HG02623 (cell line): ENCODE measurements around the gene CCNJL.

Experiments
- ATAC-seq: cut with Tn5 transposase; IDR thresholded peaks from one replicate; pipeline ENCODE4 v1.9.1; 2021; ENCODE audit warnings: moderate library complexity; ENCODE audit not compliant: unreplicated experiment

The CCNJL gene

GRCh38 chr5:160230686-160231527, 81.5 kb downstream of the CCNJL start:
- no peak for ATAC-seq

DNA sequence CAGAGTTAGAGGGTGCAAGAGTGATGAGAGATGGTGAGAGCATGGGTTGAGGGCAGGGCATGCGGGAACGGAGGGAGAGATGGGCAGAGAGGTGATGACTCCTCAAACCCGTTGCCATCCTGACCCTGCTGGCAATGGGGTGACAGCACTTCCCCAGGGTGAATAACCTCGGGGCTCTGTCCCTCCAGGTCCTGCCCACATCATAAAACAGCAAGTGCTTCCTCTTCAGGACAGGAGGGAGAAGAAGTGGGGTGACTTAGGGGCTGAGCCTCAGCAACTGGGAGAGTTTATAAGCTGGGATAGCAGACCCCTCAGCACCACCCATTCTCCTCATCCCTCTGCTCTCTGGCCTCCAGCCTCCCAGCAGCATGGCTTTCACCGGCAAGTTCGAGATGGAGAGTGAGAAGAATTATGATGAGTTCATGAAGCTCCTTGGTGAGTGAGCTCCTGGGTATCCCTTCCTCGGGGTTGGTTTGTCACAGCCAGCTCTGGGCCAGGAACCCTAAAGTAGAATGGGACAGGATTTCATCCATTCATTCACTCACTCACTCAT, 83.1 kb downstream of the CCNJL start, which contains the start of gene FABP6:
Gene FABP6, plus strand, starts transcription at position 317 of the 553 bp plus-strand sequence. Its CDS starts 52 bp downstream, at position 369.
- ATAC-seq = no peak

GRCh38 chr5:160227012-160227411, 85.4 kb downstream of the CCNJL start:
- ATAC-seq = no peak

DNA sequence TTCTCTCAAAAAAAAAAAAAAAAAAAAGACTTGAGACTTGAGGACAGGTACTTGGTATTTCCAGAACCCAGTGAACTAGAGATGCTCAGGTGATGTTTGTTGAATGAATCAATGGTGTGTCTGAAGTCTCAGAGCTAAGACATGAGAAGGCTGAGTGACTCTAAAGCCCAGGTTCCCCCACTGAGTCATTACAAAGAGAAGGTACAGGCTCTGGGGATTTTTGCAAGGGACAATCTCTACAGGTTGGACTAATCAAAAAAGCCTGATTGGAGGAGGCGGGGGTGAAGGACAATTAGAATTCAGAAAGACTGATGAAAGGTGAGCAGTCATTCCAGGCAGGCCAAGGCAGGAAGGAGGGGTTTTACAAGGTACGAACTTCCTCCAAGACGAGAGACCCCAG, 91.3 kb downstream of the CCNJL start:
- ATAC-seq = peak; percentile 61

GRCh38 chr5:160219356-160219755, 93.0 kb downstream of the CCNJL start:
- no peak for ATAC-seq

- no peak for ATAC-seq
Measured at GRCh38 chr5:160213537-160213936, 98.8 kb downstream of the CCNJL start.

DNA sequence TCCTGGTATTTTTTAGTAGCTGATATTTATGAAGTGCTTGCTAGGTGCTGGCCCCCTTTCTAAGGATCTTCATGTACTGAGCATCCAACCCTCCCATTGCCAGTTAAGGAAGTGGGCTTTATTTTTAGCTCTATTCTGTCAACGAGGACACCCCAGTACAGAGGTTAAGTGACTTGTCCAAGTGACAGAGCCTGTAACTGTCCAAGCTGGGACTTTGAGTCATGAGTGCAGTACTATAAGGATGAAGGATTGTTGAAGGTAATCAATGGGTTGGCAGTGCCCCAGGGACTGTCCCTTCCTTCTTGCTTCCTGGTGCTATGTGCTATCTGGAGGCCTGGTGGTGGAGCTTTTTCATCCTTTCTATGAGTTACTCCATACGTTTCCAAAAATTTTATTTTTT, 101.0 kb downstream of the CCNJL start:
- ATAC-seq = no peak

- ATAC-seq = no peak
Measured at GRCh38 chr5:160210606-160211005, 101.8 kb downstream of the CCNJL start.

GRCh38 chr5:160209917-160210316, 102.4 kb downstream of the CCNJL start:
- ATAC-seq = no peak

DNA sequence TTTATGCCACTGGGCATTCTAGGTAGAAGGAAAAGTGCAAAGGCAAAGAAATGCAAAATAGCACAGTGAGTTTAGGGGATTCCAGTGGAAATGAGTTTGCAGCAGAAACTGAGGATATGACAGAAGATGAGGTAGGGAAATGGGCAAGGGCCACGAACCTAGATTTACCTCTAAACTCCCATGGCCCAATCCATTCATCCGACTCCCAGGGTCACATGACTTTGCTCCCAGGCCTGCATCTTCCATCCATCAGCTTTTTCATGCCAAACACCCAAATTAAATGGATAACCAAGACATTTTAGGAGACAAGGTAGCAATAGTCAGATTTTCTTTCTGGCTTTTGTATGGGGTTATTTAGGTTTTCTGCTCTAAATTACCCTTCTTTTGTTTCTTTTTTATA, 105.3 kb downstream of the CCNJL start:
- ATAC-seq = no peak
